BE2C (cell line): ENCODE data around the gene DKC1.

Experiments
- DNase-seq: peaks from one replicate; pipeline ENCODE4 v3.0.0-alpha.2; 2020
- H3K27me3 ChIP-seq: fragments of 250-450 bp; sonication (Bioruptor Pico); 2 replicates; pipeline ENCODE4 v1.5.1; 2020; ENCODE audit warnings: mild to moderate bottlenecking
- H3K36me3 ChIP-seq: fragments of 250-450 bp; sonication (Bioruptor Pico); 2 replicates; pipeline ENCODE4 v1.5.1; 2020; ENCODE audit warnings: mild to moderate bottlenecking
- H3K4me1 ChIP-seq: fragments of 250-450 bp; sonication (Bioruptor Pico); 2 replicates; pipeline ENCODE4 v1.5.1; 2020
- H3K4me3 ChIP-seq: 2 replicates; pipeline ENCODE4 v1.5.1; 2011; ENCODE audit warnings: low read depth, low read length
- H3K9me3 ChIP-seq: fragments of 250-450 bp; sonication (Bioruptor Pico); 2 replicates; pipeline ENCODE4 v1.5.1; 2020
- TF ChIP-seq, protein P1 (sequence below): IDR thresholded peaks from 2 replicates; pipeline ENCODE4 v1.5.1; 2012; ENCODE audit warnings: mild to moderate bottlenecking, low read depth, low read length

The DKC1 gene

DNA sequence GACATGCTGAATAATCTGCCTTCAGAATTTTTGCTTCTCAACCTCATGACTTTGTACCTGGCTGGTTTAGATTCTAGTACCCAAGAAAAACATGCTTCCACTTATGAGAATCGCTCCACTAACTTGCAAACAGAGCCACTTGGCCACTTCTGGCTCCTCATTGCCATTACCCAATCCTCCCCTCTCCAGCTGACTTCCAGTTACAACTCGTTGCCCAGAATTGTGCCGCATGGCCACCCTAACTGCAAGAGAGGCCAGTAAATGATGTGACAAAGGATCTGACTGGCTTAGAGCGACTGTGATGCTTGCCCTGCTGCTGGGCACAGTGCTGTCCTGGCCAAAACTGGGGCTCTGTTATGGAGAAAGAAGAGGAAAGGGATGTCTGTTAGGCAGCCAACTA lies 4.0 kb upstream of the DKC1 start:
- Histone ChIP-seq H3K27me3 (no peaks in the 10 kb centered on the region), H3K36me3 (peaks cover 8% of the 10 kb centered on the region), H3K4me3 (no peak overlapping the region), H3K9me3 (no peaks in the 10 kb centered on the region), H3K4me1 (peaks cover 6% of the 10 kb centered on the region; the same call in 1 of the 2 replicates)
- TF ChIP-seq, protein P1, sequence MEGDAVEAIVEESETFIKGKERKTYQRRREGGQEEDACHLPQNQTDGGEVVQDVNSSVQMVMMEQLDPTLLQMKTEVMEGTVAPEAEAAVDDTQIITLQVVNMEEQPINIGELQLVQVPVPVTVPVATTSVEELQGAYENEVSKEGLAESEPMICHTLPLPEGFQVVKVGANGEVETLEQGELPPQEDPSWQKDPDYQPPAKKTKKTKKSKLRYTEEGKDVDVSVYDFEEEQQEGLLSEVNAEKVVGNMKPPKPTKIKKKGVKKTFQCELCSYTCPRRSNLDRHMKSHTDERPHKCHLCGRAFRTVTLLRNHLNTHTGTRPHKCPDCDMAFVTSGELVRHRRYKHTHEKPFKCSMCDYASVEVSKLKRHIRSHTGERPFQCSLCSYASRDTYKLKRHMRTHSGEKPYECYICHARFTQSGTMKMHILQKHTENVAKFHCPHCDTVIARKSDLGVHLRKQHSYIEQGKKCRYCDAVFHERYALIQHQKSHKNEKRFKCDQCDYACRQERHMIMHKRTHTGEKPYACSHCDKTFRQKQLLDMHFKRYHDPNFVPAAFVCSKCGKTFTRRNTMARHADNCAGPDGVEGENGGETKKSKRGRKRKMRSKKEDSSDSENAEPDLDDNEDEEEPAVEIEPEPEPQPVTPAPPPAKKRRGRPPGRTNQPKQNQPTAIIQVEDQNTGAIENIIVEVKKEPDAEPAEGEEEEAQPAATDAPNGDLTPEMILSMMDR: no peak
- no peak for DNase-seq

DNA sequence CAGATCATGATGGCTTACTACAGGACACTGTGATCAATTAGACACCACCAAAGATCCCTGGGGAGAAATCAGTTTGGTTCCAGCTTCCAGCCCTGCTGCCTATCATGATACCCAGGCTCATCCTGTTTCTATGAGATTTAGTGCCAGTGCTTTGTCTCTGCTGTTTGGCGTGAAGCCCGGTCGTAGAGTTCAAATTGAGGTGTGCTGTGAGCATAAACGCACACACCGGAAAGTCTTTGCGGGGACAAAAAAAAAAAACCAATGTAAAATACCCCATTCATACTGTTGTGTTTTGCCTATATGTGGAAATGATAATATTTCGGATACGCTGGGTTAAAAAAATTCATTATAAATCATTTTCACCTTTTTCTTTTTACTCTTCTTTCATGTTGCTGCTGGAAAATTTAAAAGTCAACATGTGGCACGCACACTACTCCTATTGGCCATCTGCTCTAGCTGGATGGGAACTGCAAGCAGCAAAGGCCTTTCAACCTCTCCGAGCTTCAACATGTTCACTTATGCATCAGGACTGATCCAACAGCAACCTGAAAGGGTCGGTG lies 607 bp upstream of the DKC1 start:
- TF ChIP-seq, protein P1: no peak
- Histone ChIP-seq H3K4me3 (peak overlapping the region; percentile 76), H3K36me3 (peaks cover 34% of the 10 kb centered on the region), H3K4me1 (peaks cover 6% of the 10 kb centered on the region; the same call in 1 of the 2 replicates), H3K9me3 (no peaks in the 10 kb centered on the region), H3K27me3 (no peaks in the 10 kb centered on the region)
- DNase-seq: peak; percentile 58

DNA sequence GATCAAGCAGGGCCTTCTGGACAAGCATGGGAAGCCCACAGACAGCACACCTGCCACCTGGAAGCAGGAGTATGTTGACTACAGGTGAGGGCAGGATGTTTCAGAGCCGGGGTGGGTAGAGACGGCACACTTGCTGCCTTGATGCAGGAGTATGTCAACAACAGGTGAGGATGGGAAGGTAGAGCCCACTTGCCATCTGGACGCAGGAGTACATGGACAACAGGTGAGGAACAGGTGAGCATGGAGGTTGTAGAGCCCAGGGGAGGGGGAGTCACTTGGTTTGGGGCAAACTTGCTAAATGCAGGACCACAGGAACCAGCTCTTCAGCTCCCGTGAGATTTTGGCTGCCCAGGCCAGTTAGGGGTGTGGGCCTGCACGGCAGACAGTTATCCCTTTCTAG lies 12.0 kb downstream of the DKC1 start:
- no peaks in the 10 kb centered on the region for H3K4me1 ChIP-seq
- no peaks in the 10 kb centered on the region for H3K27me3 ChIP-seq
- DNase-seq: no peak
- no peaks in the 10 kb centered on the region for H3K9me3 ChIP-seq
- TF ChIP-seq, protein P1: no peak
- no peak overlapping the region for H3K4me3 ChIP-seq
- H3K36me3 ChIP-seq: peaks cover 81% of the 10 kb centered on the region

DNA sequence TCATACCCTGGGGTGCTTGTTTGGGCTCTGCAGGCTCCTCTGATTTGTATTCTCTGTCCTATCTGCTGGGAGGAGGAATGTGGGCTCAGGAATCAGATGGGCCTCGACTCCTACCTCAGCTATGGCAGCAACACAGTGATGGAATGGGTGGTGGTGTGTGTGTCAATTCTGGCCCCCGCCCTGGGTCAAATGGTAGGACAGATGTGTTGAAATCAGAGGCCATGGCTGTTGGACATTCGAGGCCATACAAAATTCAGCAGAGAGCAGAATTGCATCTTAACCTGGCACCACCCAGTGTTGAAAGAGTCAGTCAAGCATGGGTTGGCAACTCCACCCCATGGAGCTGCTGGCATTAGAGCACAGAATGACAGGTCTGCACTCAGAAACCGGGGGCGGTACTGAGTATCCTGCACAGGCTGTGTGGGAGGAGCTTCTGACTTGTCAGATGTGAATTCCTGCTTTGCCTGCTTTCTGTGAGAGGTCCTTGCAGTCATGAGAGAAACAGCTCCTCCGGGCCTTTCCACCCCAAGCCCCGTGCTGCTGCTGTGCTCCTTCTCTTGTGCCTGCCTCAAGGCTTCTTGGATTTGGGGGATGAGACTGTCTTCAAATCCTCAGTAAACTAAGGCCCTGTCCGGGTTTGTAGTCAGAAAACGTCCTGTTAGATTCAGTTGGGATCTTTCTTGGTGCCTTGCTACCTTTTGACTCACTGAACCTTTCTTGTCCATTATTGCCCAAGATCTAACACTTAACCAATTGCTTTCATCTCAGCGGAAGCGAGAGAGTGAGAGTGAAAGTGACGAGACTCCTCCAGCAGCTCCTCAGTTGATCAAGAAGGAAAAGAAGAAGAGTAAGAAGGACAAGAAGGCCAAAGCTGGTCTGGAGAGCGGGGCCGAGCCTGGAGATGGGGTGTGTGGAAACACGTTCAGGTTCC lies 13.0 kb downstream of the DKC1 start:
- DNase-seq: peak; percentile 22

DNA sequence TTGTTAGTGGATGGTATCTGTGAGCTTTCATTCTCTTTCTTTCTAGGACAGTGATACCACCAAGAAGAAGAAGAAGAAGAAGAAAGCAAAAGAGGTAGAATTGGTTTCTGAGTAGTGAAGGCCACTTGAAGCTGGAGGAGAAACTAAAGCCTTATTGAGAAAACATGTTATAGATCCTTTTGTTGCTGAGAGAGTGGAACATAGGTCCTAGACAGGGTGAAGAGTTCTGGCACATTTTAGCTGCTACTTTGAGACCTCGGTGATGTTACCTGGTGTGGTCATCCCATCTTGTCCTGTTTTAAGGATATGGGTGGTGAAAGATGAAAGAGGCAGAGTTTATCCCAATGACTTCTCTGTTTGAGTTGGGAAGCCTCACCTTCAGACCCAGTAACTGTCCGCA lies 14.1 kb downstream of the DKC1 start:
- DNase-seq: no peak
- Histone ChIP-seq H3K36me3 (peaks cover 68% of the 10 kb centered on the region), H3K4me1 (no peaks in the 10 kb centered on the region), H3K9me3 (no peaks in the 10 kb centered on the region), H3K27me3 (no peaks in the 10 kb centered on the region), H3K4me3 (no peak overlapping the region)
- TF ChIP-seq, protein P1: no peak

More for the DNA sequence above, 13.0 kb downstream of the DKC1 start:
- H3K36me3 ChIP-seq: peaks cover 72% of the 10 kb centered on the region
- H3K4me3 ChIP-seq: no peak overlapping the region
- no peaks in the 10 kb centered on the region for H3K9me3 ChIP-seq
- no peaks in the 10 kb centered on the region for H3K4me1 ChIP-seq
- no peaks in the 10 kb centered on the region for H3K27me3 ChIP-seq
- TF ChIP-seq, protein P1: no peak

DNA sequence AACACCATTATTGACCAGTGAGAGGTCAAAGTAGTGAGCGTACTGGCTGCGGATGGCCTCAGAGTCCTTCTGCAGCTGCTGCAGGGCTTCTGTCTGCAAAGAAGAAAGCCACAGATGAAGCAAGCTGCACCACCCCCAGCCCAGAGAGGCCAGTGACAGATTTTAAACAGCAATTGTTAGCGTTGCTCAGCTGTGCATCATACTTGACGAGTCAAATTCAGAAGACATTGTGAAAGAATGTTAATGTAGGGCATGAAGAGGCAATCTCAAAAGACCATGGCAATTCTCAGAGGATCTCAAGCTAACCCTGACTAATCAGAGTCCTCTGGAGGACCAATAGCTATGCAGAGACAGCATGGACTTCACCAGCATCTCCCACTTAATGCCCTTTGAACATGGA lies 16.6 kb downstream of the DKC1 start:
- DNase-seq: no peak
- peaks cover 49% of the 10 kb centered on the region for H3K36me3 ChIP-seq
- no peaks in the 10 kb centered on the region for H3K9me3 ChIP-seq
- H3K4me3 ChIP-seq: no peak overlapping the region
- no peaks in the 10 kb centered on the region for H3K27me3 ChIP-seq
- TF ChIP-seq, protein P1: no peak
- H3K4me1 ChIP-seq: no peaks in the 10 kb centered on the region
